ENCODE measurements around the gene CYP19A1. TPM values are rescaled to one million over a fixed set of nuclear protein-coding genes. Genes with fewer than 3 reads are reported as not detected.

CYP19A1 gene
- total and polyA plus RNA-seq, 2 of the 8 experiments (the other 6 are each of a cell fraction or from before 2014, with no cell fraction given) = not detected

DNA sequence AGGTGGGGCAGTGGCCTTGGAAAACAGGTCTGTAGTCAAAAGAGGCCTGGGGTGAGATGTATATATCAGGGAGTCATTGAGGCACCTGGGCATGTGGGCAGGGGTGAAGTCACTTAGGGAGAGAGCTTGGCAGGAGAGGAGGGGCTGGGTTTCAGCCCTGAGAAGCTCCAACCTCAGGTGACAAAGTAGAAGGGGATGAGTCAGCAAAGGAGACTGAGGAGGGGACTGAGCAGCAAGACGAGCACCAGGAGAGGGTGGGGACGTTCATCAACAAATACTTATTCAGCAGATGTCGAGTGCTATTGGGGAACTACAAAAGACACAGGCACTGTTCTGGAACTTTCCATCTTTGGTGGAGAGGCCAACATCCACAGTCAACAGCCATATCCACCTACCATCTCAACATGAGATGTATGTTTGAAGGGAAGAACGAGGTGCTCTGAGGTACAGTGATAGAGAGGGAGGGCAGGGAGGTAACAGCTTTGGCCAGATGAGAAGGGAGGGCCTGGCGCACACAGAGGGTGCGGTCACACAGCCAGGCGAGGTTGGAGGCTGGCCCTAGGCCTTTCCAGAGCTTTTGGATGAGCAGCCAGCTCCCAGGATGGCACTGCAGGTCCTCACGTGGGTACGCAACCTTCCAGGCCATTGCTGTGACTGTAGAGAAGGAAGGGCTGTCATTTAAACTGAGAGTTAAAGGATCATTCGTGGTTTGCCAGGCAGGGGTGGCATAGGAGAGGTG lies 48.7 kb upstream of the CYP19A1 start (continued):
- no peak for TF ChIP-seq POLR2A (IDR thresholded peaks at IDR 0.05; ENCODE audit: control extremely low read depth in 1 of 2, low read depth in 2 of 2, low read length in 2 of 2)
- no peak for TF ChIP-seq CHD1 (IDR thresholded peaks at IDR 0.05; ENCODE audit: low read depth, low read length)
